ENCODE measurements around the gene RIMS3.
A peak's percentile ranks its signal among the peaks of the same experiment; 100 is the strongest.

GRCh38 chr1:40592107-40592803 is 73.2 kb downstream of the RIMS3 start:
- peak in 2 of 4 experiments; percentile 10 to 14 for TF ChIP-seq CTCF (IDR thresholded peaks at IDR 0.05)
- no peak for TF ChIP-seq POLR2AphosphoS5 (IDR thresholded peaks at IDR 0.05)
- TF ChIP-seq POLR2A (IDR thresholded peaks at IDR 0.05): no peak

Data from sigmoid colon (tissue), 4 donors.